K562 (cell line): ENCODE data around the gene ELF5. TPM values are rescaled to one million over a fixed set of nuclear protein-coding genes. Genes with fewer than 3 reads are reported as not detected.

Source experiments
- ATAC-seq: fragments of 200-7000 bp; cut with Tn5 transposase; 3 replicates; pipeline ENCODE4 v1.9.1; 2020; ENCODE audit warnings: moderate library complexity
- BruUV-seq: library from RNA; stranded (reverse); fragments of 400-500 nt; replicated peaks from 2 replicates; lab custom pipeline; 2021; lab: Mats Ljungman, UMichigan
- CTCF ChIA-PET: fragments of 300-600 bp; formaldehyde crosslinking; extraction: SDS; loops from one replicate; lab custom pipeline; 2021; ENCODE audit warnings: low intra/inter-chr PET ratio; lab: Yijun Ruan, JAX
- POLR2A ChIA-PET: fragments of 300-600, 350-650 bp; sonication (Branson Sonifier 250); formaldehyde crosslinking; extraction: SDS; loops from one replicate; lab custom pipeline; 2021; ENCODE audit warnings: antibody characterized with exemption, inconsistent platforms; lab: Yijun Ruan, JAX
- DNase-seq, 4 experiments: peaks; one replicate each; pipeline versions ENCODE4 v3.0.0 to v3.0.0-alpha.2; 2011 to 2018; ENCODE audit warnings: low spot score in 3 of 4, mixed read lengths in 3 of 4; ENCODE audit errors: extremely low read depth in 1 of 4
- FAIRE-seq: peaks from 2 replicates; lab custom pipeline; 2011; peaks lifted over from hg19 to GRCh38; lab: Jason Lieb, UNC
- H2AFZ ChIP-seq: 2 replicates; pipeline ENCODE4 v1.6.0; 2011; ENCODE audit warnings: low read depth, low read length, control low read depth, inconsistent platforms
- H3K27ac ChIP-seq: fragments of 200-600 bp; 3 replicates; pipeline ENCODE4 v1.8.0; 2011; ENCODE audit warnings: low read depth, mild to moderate bottlenecking, control low read depth, inconsistent platforms, low read length, moderate library complexity, mixed read lengths; ENCODE audit errors: extremely low read depth
- H3K27me3 ChIP-seq, 2 experiments: fragments of 300-600 bp in 1 of 2; 2 replicates in 1 of 2; 3 replicates in 1 of 2; pipeline versions ENCODE4 v1.6.0 to v1.8.0; 2011; ENCODE audit warnings: inconsistent platforms in 2 of 2, low read length in 2 of 2, mild to moderate bottlenecking in 1 of 2, mixed read lengths in 1 of 2, moderate library complexity in 1 of 2; ENCODE audit not compliant: control insufficient read depth in 2 of 2, insufficient read depth in 2 of 2
- H3K36me3 ChIP-seq: fragments of 300-600 bp; 3 replicates; pipeline ENCODE4 v1.8.0; 2011; ENCODE audit warnings: mild to moderate bottlenecking, low read length, inconsistent platforms; ENCODE audit not compliant: control insufficient read depth, insufficient read depth
- H3K4me1 ChIP-seq, 2 experiments: fragments of 200-600 bp in 1 of 2; replicated peaks in 1 of 2; 2 replicates in 1 of 2; 3 replicates in 1 of 2; pipeline versions ENCODE4 v1.5.1 to v1.8.0; 2011; ENCODE audit warnings: inconsistent platforms in 2 of 2, low read length in 2 of 2, mild to moderate bottlenecking in 1 of 2, mixed read lengths in 1 of 2, moderate library complexity in 1 of 2; ENCODE audit not compliant: control insufficient read depth in 2 of 2, insufficient read depth in 2 of 2
- H3K4me2 ChIP-seq: 2 replicates; pipeline ENCODE4 v1.6.1; 2011; ENCODE audit warnings: low read length, control low read depth, inconsistent platforms, mixed read lengths; ENCODE audit not compliant: insufficient read depth
- H3K4me3 ChIP-seq: fragments of 200-600 bp; sonication (generic), shearing (Covaris generic); 2 replicates; pipeline ENCODE4 v1.5.1; 2016; ENCODE audit warnings: control low read depth, inconsistent platforms
- H3K79me2 ChIP-seq: fragments of 200-600 bp; 3 replicates; pipeline ENCODE4 v1.8.0; 2011; ENCODE audit warnings: low read length, inconsistent platforms; ENCODE audit not compliant: control insufficient read depth, insufficient read depth
- H3K9ac ChIP-seq, 2 experiments: 2 replicates each; pipeline versions ENCODE4 v1.6.0 to v1.6.1; 2011; ENCODE audit warnings: low read depth in 2 of 2, low read length in 2 of 2, control low read depth in 1 of 2, inconsistent platforms in 1 of 2, mild to moderate bottlenecking in 1 of 2, mixed read lengths in 1 of 2; ENCODE audit not compliant: insufficient read depth in 1 of 2
- H3K9me1 ChIP-seq: one replicate; pipeline ENCODE4 v1.6.0; 2011; ENCODE audit warnings: inconsistent platforms, mild to moderate bottlenecking, low read length, moderate library complexity; ENCODE audit not compliant: control insufficient read depth, insufficient read depth
- H3K9me3 ChIP-seq: replicated peaks from 2 replicates; pipeline ENCODE4 v1.5.1; 2011; ENCODE audit warnings: low read depth, low read length, inconsistent platforms; ENCODE audit not compliant: control insufficient read depth, insufficient read depth
- H4K20me1 ChIP-seq: replicated peaks from 2 replicates; pipeline ENCODE4 v1.6.1; 2011; ENCODE audit warnings: low read length, inconsistent platforms, mixed read lengths; ENCODE audit not compliant: control insufficient read depth, insufficient read depth
- CEBPG ChIP-seq, 3 experiments: fragments of 200-800 bp in 1 of 3; sonication (Bioruptor generic) in 1 of 3; sonication (generic) in 1 of 3; formaldehyde crosslinking in 1 of 3; IDR thresholded peaks in 2 of 3; conservative IDR thresholded peaks in 1 of 3; 2 replicates each; pipeline versions ENCODE4 v1.6.1 to v1.8.0; 2016 to 2022; ENCODE audit warnings: missing compliant biosample characterization in 2 of 3, missing genetic modification characterization in 2 of 3, mild to moderate bottlenecking in 1 of 3, missing genetic modification reagents in 1 of 3
- ELF2 ChIP-seq: fragments of 250-450 bp; sonication (Bioruptor Pico); IDR thresholded peaks from 2 replicates; pipeline ENCODE4 v1.5.0; 2021; ENCODE audit warnings: mild to moderate bottlenecking
- FIP1L1 ChIP-seq: fragments of 200-400 bp; formaldehyde crosslinking; IDR thresholded peaks from 2 replicates; pipeline ENCODE4 v1.6.1; 2018; ENCODE audit warnings: mild to moderate bottlenecking, low read depth, low read length; ENCODE audit not compliant: poor library complexity, severe bottlenecking
- FOXA3 ChIP-seq, 2 experiments: fragments of 450-650 bp in 1 of 2; sonication (generic) in 1 of 2; formaldehyde crosslinking; IDR thresholded peaks in 1 of 2; conservative IDR thresholded peaks in 1 of 2; 2 replicates each; pipeline versions ENCODE4 v1.4.0 to v1.8.0; 2020 to 2022; ENCODE audit warnings: mild to moderate bottlenecking in 2 of 2, missing genetic modification reagents in 1 of 2
- FOXP1 ChIP-seq: sonication (generic); formaldehyde crosslinking; IDR thresholded peaks from 2 replicates; pipeline ENCODE4 v1.8.0; 2022; ENCODE audit warnings: mild to moderate bottlenecking, missing genetic modification reagents
- TAF1 ChIP-seq: IDR thresholded peaks from 2 replicates; pipeline ENCODE4 v1.6.1; 2011; ENCODE audit warnings: mild to moderate bottlenecking, low read length, moderate library complexity; ENCODE audit not compliant: insufficient read depth, control insufficient read depth, severe bottlenecking; ENCODE audit errors: extremely low read depth
- TCFL5 ChIP-seq: fragments of 250-450 bp; sonication (Bioruptor Pico); conservative IDR thresholded peaks from 2 replicates; pipeline ENCODE4 v1.6.1; 2021; ENCODE audit warnings: mild to moderate bottlenecking, moderate library complexity, matching md5 sums
- TEAD2 ChIP-seq: fragments of 450-650 bp; IDR thresholded peaks from 2 replicates; pipeline ENCODE4 v1.6.1; 2016; ENCODE audit warnings: missing genetic modification characterization, control low read depth, missing compliant biosample characterization
- ZFP36 ChIP-seq: fragments of 150-350 bp; IDR thresholded peaks from 2 replicates; pipeline ENCODE4 v1.6.1; 2018; ENCODE audit warnings: low read length, low read depth; ENCODE audit not compliant: partially characterized antibody
- ZNF445 ChIP-seq: fragments of 250-450 bp; sonication (Bioruptor Pico); IDR thresholded peaks from 2 replicates; pipeline ENCODE4 v1.4.0; 2020; ENCODE audit warnings: low read depth, mild to moderate bottlenecking, moderate library complexity
- ZNF707 ChIP-seq: fragments of 250-450 bp; sonication (Bioruptor Pico); conservative IDR thresholded peaks from 2 replicates; pipeline ENCODE4 v1.8.0; 2022; ENCODE audit warnings: inconsistent platforms, mild to moderate bottlenecking, moderate library complexity
- WGBS: fragments of 100-300 bp; shearing (Covaris generic); methylation state at CpG from one replicate; pipeline ENCODE4 v1.1.6; 2016; ENCODE audit warnings: low coverage, mixed read lengths; ENCODE audit not compliant: insufficient coverage; ENCODE audit errors: missing lambda C conversion rate; 5-methylcytosine and 5-hydroxymethylcytosine counted together
- in situ Hi-C: fragments of 300-500 bp; cut with MboI; formaldehyde crosslinking; loops from 4 replicates; pipeline ENCODE4 v1.15.0; 2018; ENCODE audit warnings: inconsistent platforms, mixed read lengths
- intact Hi-C: fragments of 100-400 bp; cut with micrococcal nuclease; formaldehyde crosslinking; loops from 2 replicates; pipeline ENCODE4 v1.14.2; 2022
- polyA plus RNA-seq, 8 experiments: library from polyadenylated mRNA; depleted of rRNA in 4 of 8; stranded (reverse) in 5 of 8; unstranded in 3 of 8; fragments of >200 nt; fragmentation: Nextera tagmentation in 2 of 8; fragmentation: Illumina TruSeq in 1 of 8; extraction: Ambion mirVana in 2 of 8; extraction: Trizol in 1 of 8; gene quantifications; 2 replicates each; pipeline versions ENCODE4 v1.2.1 to v1.2.3, GENCODE V29; 2011 to 2014; ENCODE audit warnings: inconsistent platforms in 1 of 8, missing spikeins in 1 of 8
- total RNA-seq, 7 experiments: library from RNA; depleted of rRNA in 6 of 7; stranded (reverse); fragments of >200 nt in 6 of 7; fragmentation: Illumina TruSeq in 2 of 7; extraction: Trizol in 2 of 7; gene quantifications; 2 replicates each; pipeline versions ENCODE4 v1.2.1 to v1.2.3, GENCODE V29; 2011 to 2021; ENCODE audit warnings: low replicate concordance in 1 of 7
- TF ChIP-seq, protein P1 (sequence below): fragments of 250-450 bp; sonication (Bioruptor Pico); IDR thresholded peaks from 2 replicates; pipeline ENCODE4 v1.8.0; 2022; ENCODE audit warnings: moderate library complexity, mild to moderate bottlenecking, inconsistent platforms
- TF ChIP-seq, protein P2 (sequence below): sonication (generic); formaldehyde crosslinking; IDR thresholded peaks from 2 replicates; pipeline ENCODE4 v1.8.0; 2022; ENCODE audit warnings: mild to moderate bottlenecking, missing genetic modification reagents, borderline replicate concordance
- TF ChIP-seq, protein P3 (sequence below): fragments of 250-450 bp; sonication (Bioruptor Pico); IDR thresholded peaks from 2 replicates; pipeline ENCODE4 v1.8.0; 2021; ENCODE audit warnings: moderate library complexity, mild to moderate bottlenecking, inconsistent platforms

Gene ELF5
- total and polyA plus RNA-seq, 9 of the 15 experiments (the other 6 are each of a cell fraction or from before 2014, with no cell fraction given) = not detected

DNA sequence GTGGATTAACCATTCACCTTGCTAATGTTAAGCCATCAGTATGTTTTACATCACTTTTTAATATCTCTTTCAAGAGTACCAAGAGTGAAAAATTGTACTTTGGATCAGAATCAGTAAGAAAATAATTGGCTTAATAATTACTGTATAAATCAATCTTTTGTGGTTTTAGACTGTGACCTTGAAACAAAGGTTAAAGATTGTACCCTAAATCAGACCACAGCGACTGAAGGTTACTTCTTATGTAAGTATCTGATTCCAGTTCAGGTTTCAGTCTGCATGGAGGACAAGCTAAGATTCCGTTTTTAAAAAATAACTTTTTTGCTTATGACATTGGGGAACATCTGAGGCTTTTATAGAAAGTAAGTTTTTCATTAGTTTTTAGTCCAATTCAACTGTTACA, 56.0 kb downstream of the ELF5 start:
- H3K4me1 ChIP-seq = peaks cover 0 to 2% of the 10 kb centered on the region in 2 experiments; a peak in 1 of 5 replicates
- H3K9ac ChIP-seq = no peak overlapping the region
- ChIA-PET POLR2A (interaction anchor here (0.5 kb wide), 1 partner anchor 167 kb away, joined by 5 read pairs; no protein-coding TSS in a partner anchor), CTCF (no interaction called here)
- BruUV-seq = no TSS peak
- H3K36me3 ChIP-seq = peaks cover 93% of the 10 kb centered on the region
- H2AFZ ChIP-seq = no peak overlapping the region
- ATAC-seq = no peak
- no peak for DNase-seq
- WGBS = 85% methylated on average over 2 of the region's 2 CpGs
- TF ChIP-seq TAF1 (no peak), CEBPG (CRISPR knock-in tag; IDR thresholded peaks at IDR 0.05) (no peak), CEBPG (tag; conservative IDR thresholded peaks at IDR 0.05 in 1 of 2, IDR thresholded peaks at IDR 0.05 in 1 of 2) (no peak), ELF2 (CRISPR knock-in tag) (no peak), ZNF707 (CRISPR knock-in tag) (no peak), ZFP36 (no peak), FIP1L1 (no peak), TCFL5 (CRISPR knock-in tag) (no peak), FOXP1 (CRISPR knock-in tag) (no peak), ZNF445 (CRISPR knock-in tag) (no peak), TEAD2 (tag) (no peak), FOXA3 (CRISPR knock-in tag; conservative IDR thresholded peaks at IDR 0.05 in 1 of 2, IDR thresholded peaks at IDR 0.05 in 1 of 2) (no peak)
- TF ChIP-seq, protein P1, sequence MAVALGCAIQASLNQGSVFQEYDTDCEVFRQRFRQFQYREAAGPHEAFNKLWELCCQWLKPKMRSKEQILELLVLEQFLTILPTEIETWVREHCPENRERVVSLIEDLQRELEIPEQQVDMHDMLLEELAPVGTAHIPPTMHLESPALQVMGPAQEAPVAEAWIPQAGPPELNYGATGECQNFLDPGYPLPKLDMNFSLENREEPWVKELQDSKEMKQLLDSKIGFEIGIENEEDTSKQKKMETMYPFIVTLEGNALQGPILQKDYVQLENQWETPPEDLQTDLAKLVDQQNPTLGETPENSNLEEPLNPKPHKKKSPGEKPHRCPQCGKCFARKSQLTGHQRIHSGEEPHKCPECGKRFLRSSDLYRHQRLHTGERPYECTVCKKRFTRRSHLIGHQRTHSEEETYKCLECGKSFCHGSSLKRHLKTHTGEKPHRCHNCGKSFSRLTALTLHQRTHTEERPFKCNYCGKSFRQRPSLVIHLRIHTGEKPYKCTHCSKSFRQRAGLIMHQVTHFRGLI (CRISPR knock-in tag) = no peak
- TF ChIP-seq, protein P2, sequence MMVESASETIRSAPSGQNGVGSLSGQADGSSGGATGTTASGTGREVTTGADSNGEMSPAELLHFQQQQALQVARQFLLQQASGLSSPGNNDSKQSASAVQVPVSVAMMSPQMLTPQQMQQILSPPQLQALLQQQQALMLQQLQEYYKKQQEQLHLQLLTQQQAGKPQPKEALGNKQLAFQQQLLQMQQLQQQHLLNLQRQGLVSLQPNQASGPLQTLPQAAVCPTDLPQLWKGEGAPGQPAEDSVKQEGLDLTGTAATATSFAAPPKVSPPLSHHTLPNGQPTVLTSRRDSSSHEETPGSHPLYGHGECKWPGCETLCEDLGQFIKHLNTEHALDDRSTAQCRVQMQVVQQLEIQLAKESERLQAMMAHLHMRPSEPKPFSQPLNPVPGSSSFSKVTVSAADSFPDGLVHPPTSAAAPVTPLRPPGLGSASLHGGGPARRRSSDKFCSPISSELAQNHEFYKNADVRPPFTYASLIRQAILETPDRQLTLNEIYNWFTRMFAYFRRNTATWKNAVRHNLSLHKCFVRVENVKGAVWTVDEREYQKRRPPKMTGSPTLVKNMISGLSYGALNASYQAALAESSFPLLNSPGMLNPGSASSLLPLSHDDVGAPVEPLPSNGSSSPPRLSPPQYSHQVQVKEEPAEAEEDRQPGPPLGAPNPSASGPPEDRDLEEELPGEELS (CRISPR knock-in tag) = no peak
- TF ChIP-seq, protein P3, sequence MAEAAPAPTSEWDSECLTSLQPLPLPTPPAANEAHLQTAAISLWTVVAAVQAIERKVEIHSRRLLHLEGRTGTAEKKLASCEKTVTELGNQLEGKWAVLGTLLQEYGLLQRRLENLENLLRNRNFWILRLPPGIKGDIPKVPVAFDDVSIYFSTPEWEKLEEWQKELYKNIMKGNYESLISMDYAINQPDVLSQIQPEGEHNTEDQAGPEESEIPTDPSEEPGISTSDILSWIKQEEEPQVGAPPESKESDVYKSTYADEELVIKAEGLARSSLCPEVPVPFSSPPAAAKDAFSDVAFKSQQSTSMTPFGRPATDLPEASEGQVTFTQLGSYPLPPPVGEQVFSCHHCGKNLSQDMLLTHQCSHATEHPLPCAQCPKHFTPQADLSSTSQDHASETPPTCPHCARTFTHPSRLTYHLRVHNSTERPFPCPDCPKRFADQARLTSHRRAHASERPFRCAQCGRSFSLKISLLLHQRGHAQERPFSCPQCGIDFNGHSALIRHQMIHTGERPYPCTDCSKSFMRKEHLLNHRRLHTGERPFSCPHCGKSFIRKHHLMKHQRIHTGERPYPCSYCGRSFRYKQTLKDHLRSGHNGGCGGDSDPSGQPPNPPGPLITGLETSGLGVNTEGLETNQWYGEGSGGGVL (CRISPR knock-in tag) = no peak
- H3K27me3 ChIP-seq = no peaks in the 10 kb centered on the region
- no peaks in the 10 kb centered on the region for H3K9me1 ChIP-seq
- no peak overlapping the region for H3K4me2 ChIP-seq
- intact Hi-C loops = no loop called here
- no peaks in the 10 kb centered on the region for H4K20me1 ChIP-seq
- in situ Hi-C loops = no loop called here
- no peak overlapping the region for H3K4me3 ChIP-seq
- no peak overlapping the region for H3K27ac ChIP-seq
- no peak for FAIRE-seq
- no peaks in the 10 kb centered on the region for H3K9me3 ChIP-seq
- no peaks in the 10 kb centered on the region for H3K79me2 ChIP-seq
